Fibroblast of skin of left quadriceps (primary cell): ENCODE measurements around the gene ACCSL.
A peak's percentile ranks its signal among the peaks of the same experiment; 100 is the strongest.

Experiments
- DNase-seq, 2 experiments: peaks; one replicate each; pipeline ENCODE4 v3.0.0-alpha.2; 2013; ENCODE audit warnings: low read depth in 2 of 2

Gene ACCSL

GRCh38 chr11:44058275-44058674, 10.5 kb downstream of the ACCSL start:
- no peak for DNase-seq

GRCh38 chr11:44065161-44065661, 17.4 kb downstream of the ACCSL start:
- peak in 1 of 2 experiments; percentile 10 for DNase-seq

GRCh38 chr11:44065841-44066731, 18.3 kb downstream of the ACCSL start, which contains the start of gene ACCS:
TSS of gene ACCS (plus strand) at chr11:44066270. CDS start at chr11:44067628, 1,358 bp downstream.
- DNase-seq: peak; percentile 81 to 82

DNA sequence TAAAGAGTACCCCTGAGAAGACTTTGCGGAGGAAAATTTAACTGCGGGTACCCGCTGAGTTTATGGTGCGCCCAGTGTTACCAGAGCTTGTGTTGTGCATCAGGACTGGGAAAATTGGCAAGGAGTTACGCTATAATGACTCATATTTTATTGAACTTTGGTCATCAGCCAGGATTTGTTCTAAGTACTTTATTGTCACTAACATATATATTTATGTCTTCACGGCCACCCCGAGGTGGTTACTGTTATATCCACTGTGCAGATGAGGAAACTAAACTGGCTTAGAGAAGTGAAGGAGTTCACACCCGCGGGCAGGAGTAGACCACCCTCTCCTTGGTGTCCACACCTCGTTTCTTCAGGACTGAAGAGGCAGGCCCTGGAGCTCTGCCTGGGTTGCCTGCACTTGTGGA, 19.0 kb downstream of the ACCSL start:
- DNase-seq: peak; percentile 37 to 42

DNA sequence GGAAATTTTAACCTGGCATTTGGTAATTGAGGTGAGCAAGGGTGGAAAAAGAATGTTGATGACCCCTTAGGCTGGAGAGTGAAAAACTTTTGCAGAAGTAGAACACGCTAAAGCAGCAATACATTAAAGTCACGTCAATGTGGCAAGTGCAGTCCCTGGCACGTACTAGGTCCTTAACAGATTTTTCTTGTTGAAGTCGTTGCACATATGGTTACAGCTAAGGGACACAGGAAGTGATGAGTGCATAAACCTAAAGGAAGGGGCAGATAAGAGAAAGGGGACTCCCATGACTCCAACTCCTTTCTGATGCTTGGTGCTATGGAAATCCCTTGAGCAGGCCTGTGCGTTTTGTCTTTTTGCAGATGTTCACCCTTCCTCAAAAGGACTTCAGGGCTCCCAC, 19.5 kb downstream of the ACCSL start:
- DNase-seq: no peak

GRCh38 chr11:44068180-44068579, 20.4 kb downstream of the ACCSL start:
- no peak for DNase-seq

GRCh38 chr11:44071157-44071556, 23.4 kb downstream of the ACCSL start:
- DNase-seq: no peak

DNA sequence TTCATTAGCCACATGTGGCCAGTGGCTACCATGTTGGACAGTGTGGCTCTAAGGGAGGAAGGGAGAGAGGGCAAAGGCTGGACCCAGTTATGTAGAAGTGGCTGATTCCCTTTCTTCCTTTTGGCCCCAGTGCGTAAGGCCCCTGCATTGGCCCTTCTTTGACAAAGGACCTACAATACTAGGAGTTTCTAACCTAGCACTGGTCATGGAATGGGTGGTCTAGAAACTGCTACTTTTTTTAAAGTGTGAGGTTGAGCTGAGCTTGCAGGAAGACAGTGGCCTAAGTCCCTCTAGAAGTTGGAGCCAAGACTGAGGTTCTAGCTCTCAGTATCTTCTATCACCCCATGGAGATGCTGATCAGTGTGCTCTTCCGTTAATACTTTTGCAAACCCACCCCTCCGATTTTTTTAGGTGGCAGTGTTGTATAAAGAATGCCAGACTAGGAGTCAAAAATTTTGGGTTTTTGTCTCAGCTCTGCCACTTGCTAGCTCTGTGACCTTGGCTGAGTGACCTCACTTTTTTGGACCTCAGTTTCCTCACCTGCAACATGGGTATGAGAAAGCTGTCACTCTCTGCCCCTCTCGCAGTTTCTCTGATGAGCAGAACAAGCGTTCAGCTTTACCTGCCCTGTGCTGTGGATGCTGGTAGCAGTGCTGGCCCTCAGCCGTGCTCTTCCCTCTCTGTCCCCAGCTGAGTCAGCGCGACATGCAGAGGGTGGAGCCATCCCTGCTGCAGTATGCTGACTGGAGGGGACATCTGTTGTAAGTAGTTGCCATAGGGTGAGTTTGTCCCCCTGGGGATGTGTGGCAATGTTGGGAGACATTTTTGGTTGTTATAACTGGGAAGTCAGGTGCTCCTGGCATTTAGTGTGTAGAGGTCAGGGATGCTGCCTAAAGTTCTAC, 25.2 kb downstream of the ACCSL start:
- no peak for DNase-seq

DNA sequence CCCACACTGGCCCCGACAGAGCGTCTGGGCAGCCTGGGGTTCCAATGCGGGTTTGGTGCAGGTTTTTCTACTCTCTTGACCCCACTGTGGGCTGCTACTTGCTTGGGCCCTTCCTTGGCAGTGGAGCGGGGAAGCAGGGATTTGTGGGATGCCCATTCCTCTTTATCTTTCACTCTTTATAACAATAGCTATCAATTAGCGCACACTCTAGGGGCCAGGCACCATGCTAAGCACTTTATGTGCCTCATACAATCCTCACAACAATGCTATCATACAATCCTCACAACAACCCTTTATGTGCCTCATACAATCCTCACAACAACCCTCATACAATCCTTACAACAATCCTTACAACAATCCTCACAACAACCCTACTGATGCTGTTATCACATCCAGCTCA, 31.0 kb downstream of the ACCSL start:
- DNase-seq: no peak

- DNase-seq: no peak
Measured at GRCh38 chr11:44079376-44079775, 31.6 kb downstream of the ACCSL start.

DNA sequence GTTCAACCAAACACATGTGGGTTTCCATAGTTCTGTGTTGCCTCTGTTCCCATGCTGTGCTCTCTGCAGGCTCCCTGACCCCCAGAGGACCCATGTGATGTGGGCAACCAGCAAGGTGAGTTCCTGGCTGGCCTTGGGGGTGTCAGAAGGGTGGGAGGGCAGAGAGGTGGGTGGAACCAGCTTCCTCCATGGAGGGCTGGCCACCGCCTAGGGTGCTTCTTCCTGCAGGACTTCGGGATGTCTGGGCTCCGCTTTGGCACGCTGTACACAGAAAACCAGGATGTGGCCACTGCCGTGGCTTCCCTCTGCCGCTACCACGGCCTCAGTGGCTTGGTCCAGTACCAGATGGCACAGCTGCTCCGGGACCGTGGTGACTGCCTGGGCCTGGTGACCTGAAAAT, 33.2 kb downstream of the ACCSL start:
- DNase-seq: no peak

DNA sequence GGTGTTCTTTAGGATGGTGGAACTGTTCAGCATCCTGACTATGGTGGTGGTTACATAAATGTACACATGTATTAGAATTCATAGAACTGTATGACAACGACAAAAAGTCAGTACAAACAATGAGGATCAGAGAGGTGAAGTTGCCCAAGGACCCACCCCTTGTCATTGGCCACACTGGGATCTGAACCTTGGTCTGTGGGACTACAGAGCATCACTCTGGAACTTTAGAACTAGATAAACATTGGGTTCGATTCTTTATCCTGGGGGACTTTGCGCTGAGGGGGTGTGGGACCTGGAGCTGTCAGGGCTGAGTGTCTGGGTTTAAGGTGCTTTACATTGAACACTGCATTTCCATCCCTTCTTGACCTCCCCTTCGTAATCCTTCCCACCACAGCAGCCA, 34.9 kb downstream of the ACCSL start:
- DNase-seq: no peak

- no peak for DNase-seq
Measured at GRCh38 chr11:44083433-44083832, 35.7 kb downstream of the ACCSL start.

DNA sequence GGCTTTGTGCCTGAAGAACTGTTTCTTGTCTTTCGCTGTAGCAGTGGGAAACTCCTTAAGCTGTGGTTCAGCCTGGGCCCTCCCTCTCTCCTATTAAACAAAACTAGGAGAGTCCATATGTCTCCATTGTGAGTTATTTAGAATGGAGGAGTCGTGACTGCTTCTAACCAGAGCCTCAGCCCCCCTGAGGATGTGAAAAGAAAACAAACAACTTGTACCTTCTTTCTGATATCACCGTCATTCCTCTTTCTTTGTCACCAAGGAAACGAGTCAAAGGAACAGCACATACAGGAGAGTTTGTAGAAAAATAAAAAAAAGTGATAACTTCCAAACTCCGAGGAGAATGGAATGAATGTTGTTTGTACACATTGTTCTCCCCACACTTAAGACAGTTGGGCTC, 36.1 kb downstream of the ACCSL start:
- no peak for DNase-seq

DNA sequence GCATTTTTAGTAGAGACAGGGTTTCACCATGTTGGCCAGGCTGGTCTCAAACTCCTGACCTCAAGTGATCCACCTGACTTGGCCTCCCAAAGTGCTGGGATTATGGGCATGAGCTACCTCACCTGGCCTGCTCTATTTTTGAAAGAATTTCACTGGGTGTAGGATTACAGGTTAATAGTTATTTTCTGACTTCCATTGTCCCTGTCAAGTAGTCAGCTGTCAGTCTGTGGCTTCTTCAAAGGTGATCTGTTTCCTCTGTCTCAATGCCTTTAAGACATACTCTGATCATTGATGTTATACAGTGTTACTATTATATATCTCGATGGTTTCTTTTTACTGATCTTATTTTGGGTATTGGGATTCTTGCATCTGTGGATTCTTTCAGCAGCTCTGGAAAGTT, 37.5 kb downstream of the ACCSL start:
- DNase-seq: no peak

- DNase-seq: no peak
Measured at GRCh38 chr11:44088377-44088776, 40.6 kb downstream of the ACCSL start.

- DNase-seq: no peak
Measured at GRCh38 chr11:44088871-44089270, 41.1 kb downstream of the ACCSL start.

DNA sequence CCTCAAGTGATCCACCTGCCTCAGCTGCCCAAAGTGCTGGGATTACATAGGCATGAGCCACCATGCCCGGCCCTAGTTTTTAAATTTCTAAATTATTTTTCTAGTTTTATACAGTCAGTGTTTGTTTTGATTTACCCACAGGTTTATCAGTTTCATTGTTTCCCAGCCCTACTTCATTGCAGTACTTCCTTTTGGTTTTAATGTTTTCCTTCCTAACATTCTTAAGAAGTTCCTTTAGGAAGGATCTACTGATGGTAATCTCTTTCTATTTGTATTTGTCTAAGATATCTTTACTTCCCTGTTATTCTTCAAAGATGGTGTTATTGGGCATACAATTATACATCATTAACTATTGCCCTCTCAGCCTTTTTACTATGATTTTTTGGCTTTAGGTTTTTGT, 42.8 kb downstream of the ACCSL start:
- DNase-seq: no peak

DNA sequence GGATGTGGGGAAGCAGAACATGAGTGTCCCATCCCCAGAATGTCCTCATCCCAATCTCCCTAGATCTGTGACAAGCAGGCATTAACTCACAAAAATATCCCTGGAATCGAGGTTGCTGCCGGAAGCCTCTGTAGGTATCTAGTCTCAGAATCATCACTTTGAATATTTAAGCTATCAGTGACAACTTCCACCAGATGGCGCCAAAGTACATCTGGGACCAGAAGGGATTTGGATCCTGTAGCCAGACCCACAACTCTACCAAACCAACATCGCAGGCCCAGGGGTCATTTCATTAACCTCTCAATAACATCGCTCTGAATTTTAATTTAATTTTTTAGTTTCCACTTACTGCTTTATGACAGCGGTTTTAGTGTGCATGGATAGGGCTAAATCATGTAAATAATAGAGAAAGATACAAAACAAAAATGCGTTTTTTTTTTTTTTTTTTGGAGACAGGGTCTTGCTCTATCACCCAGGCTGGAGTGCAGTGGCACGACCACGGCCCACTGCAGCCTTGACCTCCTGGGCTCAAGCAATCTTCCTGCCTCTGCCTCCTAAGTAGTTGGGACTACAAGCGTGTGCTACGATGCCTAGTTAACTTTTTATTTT, 46.6 kb downstream of the ACCSL start:
- peak; percentile 57 to 62 for DNase-seq

DNA sequence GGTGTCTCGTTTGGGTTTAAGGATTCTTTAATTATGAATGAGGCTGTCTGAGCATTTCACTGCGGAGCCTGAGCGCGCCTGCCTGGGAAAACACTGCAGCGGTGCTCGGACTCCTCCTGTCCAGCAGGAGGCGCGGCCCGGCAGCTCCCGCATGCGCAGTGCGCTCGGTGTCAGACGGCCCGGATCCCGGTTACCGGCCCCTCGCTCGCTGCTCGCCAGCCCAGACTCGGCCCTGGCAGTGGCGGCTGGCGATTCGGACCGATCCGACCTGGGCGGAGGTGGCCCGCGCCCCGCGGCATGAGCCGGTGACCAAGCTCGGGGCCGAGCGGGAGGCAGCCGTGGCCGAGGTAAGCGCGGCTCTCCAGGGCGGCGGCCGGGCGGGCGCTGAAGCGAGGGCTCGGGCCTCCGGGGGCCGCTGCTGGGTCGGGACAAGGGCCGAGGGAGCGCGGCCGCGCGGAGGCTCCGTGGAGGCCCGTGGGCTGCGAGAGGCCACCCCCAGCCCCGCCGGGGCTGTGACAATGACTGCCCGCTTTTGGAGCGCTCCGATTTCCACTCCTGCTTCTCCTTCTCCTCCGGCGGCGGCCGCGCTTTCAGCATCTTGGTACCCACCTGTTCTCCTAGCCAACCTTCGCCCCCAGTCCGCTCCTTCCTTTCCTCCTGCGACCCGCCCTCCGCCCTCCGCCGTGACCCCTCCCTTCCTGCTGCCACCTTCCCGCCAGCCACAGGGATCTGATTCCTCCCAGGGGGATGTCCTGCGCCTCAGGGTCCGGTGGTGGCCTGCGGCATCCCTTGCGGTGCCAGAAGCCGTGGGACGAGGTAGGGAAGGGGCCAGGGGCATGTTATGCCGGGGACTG, 48.0 kb downstream of the ACCSL start, which contains the start of gene EXT2:
EXT2 (plus strand) TSS at position 173 of the 854 bp plus-strand sequence. CDS start 12,035 bp downstream, outside the sequence.
- peak; percentile 53 for DNase-seq
